K562 (cell line): Measurements from ENCODE around the gene ELOVL5.

Experiments
- CLOCK ChIP-seq: fragments of 250-450 bp; sonication (Bioruptor Pico); IDR thresholded peaks from 2 replicates; pipeline ENCODE4 v1.4.0; 2020; ENCODE audit warnings: mild to moderate bottlenecking, moderate library complexity, borderline replicate concordance
- CREM ChIP-seq: IDR thresholded peaks from 2 replicates; pipeline ENCODE4 v1.6.1; 2014; ENCODE audit warnings: antibody characterized with exemption, low read depth
- CTCF ChIP-seq, 3 experiments: IDR thresholded peaks in 2 of 3; conservative IDR thresholded peaks in 1 of 3; 2 replicates each; pipeline ENCODE4 v1.5.1; 2011 to 2012; ENCODE audit warnings: low read length in 3 of 3, mild to moderate bottlenecking in 3 of 3, control low read depth in 2 of 3, improper control_type of control experiment in 1 of 3, inconsistent platforms in 1 of 3, low read depth in 1 of 3, mixed read lengths in 1 of 3, moderate library complexity in 1 of 3; ENCODE audit not compliant: insufficient read depth in 2 of 3
- E2F6 ChIP-seq, 2 experiments: IDR thresholded peaks; 2 replicates each; pipeline ENCODE4 v1.6.1; 2011; ENCODE audit warnings: borderline replicate concordance in 1 of 2, control low read depth in 1 of 2, low read depth in 1 of 2, low read length in 1 of 2, mild to moderate bottlenecking in 1 of 2, mixed read lengths in 1 of 2, moderate library complexity in 1 of 2; ENCODE audit not compliant: insufficient read depth in 1 of 2, insufficient read length in 1 of 2, poor library complexity in 1 of 2, severe bottlenecking in 1 of 2; ENCODE audit errors: extremely low read depth in 1 of 2
- FOXA3 ChIP-seq, 2 experiments: fragments of 450-650 bp in 1 of 2; sonication (generic) in 1 of 2; formaldehyde crosslinking; IDR thresholded peaks in 1 of 2; conservative IDR thresholded peaks in 1 of 2; 2 replicates each; pipeline versions ENCODE4 v1.4.0 to v1.8.0; 2020 to 2022; ENCODE audit warnings: mild to moderate bottlenecking in 2 of 2, missing genetic modification reagents in 1 of 2
- REST ChIP-seq, 2 experiments: fragments of 450-650 bp; formaldehyde crosslinking in 1 of 2; IDR thresholded peaks; 2 replicates each; pipeline versions ENCODE4 v1.4.0 to v1.6.1; 2014 to 2020; ENCODE audit warnings: mild to moderate bottlenecking in 2 of 2, borderline replicate concordance in 1 of 2, low read depth in 1 of 2
- SIN3A ChIP-seq, 2 experiments: fragments of 150-350 bp in 1 of 2; IDR thresholded peaks; 2 replicates each; pipeline ENCODE4 v1.6.1; 2011 to 2016; ENCODE audit warnings: borderline replicate concordance in 2 of 2, low read depth in 2 of 2, low read length in 2 of 2, mild to moderate bottlenecking in 2 of 2, moderate library complexity in 2 of 2; ENCODE audit not compliant: control insufficient read depth in 1 of 2
- U2AF2 ChIP-seq: fragments of 200-400 bp; formaldehyde crosslinking; optimal IDR thresholded peaks from 2 replicates; pipeline ENCODE3; 2017; ENCODE audit warnings: low read depth, mild to moderate bottlenecking, low read length
- ZNF146 ChIP-seq: IDR thresholded peaks from one replicate; pipeline ENCODE4 v1.6.1; 2018; ENCODE audit warnings: missing compliant biosample characterization; ENCODE audit not compliant: unreplicated experiment

- TF ChIP-seq E2F6 (IDR thresholded peaks at IDR 0.05; ENCODE audit: borderline replicate concordance in 1 of 2, extremely low read depth in 1 of 2, insufficient read depth in 1 of 2, insufficient read length in 1 of 2, low read depth in 1 of 2, low read length in 1 of 2, poor library complexity in 1 of 2, severe bottlenecking in 1 of 2) (no peak), SIN3A (IDR thresholded peaks at IDR 0.05; ENCODE audit: borderline replicate concordance in 2 of 2, control insufficient read depth in 1 of 2, low read depth in 2 of 2, low read length in 2 of 2) (no peak), FOXA3 (CRISPR knock-in tag; conservative IDR thresholded peaks at IDR 0.05 in 1 of 2, IDR thresholded peaks at IDR 0.05 in 1 of 2) (no peak), CTCF (IDR thresholded peaks at IDR 0.05 in 2 of 3, conservative IDR thresholded peaks at IDR 0.05 in 1 of 3; ENCODE audit: insufficient read depth in 2 of 3, low read depth in 1 of 3, low read length in 3 of 3) (no peak), REST (IDR thresholded peaks at IDR 0.05; ENCODE audit: borderline replicate concordance) (no peak), REST (CRISPR knock-in tag; IDR thresholded peaks at IDR 0.05; ENCODE audit: low read depth) (no peak), ZNF146 (CRISPR knock-in tag) (no peak), U2AF2 (no peak), CREM (no peak), CLOCK (CRISPR knock-in tag) (no peak)
These were observed 9.3 kb downstream of the ELOVL5 start for GRCh38 chr6:53339424-53339823.
